ENCODE results near the gene GRIN3B.

DNA sequence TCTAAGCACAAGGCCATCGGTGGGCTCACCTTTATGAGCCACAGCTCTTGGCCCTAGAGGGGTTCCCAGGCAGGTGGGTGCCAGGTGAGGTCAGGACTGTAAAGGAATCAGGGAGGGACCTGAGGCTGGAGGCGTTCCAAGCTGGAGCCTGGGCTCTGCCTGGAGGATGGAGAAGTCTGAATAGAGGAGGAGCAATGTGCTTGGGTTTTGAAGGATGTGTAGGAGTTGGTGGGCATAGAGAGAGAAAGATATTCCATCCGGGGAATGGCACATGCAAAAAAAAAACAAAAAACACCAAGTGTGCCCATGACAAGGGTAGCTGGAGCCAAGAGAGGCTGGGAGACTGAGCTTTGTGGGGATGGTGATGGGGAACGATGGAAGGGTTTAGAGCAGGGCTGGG, 2.4 kb downstream of the GRIN3B start:
- TF ChIP-seq POLR2AphosphoS5 (IDR thresholded peaks at IDR 0.05; ENCODE audit: control insufficient read depth, insufficient read depth, low read depth, low read length), result no peak
- TF ChIP-seq POLR3A (IDR thresholded peaks at IDR 0.05; ENCODE audit: borderline replicate concordance, extremely low read depth, insufficient read depth, insufficient read length), result no peak
- no peak for TF ChIP-seq TRIM28 (IDR thresholded peaks at IDR 0.05)

Data from K562 (cell line).